ENCODE measurements around the gene TMEM63A.

The TMEM63A gene

GRCh38 chr1:225825078-225825477 lies 57.1 kb downstream of the TMEM63A start:
- no peaks in the 10 kb centered on the region for H3K36me3 ChIP-seq
- no peaks in the 10 kb centered on the region for H3K27me3 ChIP-seq
- TF ChIP-seq, protein P1, sequence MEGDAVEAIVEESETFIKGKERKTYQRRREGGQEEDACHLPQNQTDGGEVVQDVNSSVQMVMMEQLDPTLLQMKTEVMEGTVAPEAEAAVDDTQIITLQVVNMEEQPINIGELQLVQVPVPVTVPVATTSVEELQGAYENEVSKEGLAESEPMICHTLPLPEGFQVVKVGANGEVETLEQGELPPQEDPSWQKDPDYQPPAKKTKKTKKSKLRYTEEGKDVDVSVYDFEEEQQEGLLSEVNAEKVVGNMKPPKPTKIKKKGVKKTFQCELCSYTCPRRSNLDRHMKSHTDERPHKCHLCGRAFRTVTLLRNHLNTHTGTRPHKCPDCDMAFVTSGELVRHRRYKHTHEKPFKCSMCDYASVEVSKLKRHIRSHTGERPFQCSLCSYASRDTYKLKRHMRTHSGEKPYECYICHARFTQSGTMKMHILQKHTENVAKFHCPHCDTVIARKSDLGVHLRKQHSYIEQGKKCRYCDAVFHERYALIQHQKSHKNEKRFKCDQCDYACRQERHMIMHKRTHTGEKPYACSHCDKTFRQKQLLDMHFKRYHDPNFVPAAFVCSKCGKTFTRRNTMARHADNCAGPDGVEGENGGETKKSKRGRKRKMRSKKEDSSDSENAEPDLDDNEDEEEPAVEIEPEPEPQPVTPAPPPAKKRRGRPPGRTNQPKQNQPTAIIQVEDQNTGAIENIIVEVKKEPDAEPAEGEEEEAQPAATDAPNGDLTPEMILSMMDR (IDR thresholded peaks at IDR 0.05; ENCODE audit: low read depth, low read length) = no peak
- no peak for DNase-seq
- no peak overlapping the region for H3K4me3 ChIP-seq (ENCODE audit: low read depth, low read length)
- no peaks in the 10 kb centered on the region for H3K4me1 ChIP-seq
- H3K9me3 ChIP-seq = no peaks in the 10 kb centered on the region

- no peak for DNase-seq
- Histone ChIP-seq H3K27me3 (no peaks in the 10 kb centered on the region), H3K4me3 (ENCODE audit: low read depth, low read length) (no peak overlapping the region), H3K9me3 (no peaks in the 10 kb centered on the region), H3K4me1 (no peaks in the 10 kb centered on the region), H3K36me3 (no peaks in the 10 kb centered on the region)
- TF ChIP-seq, protein P1 (IDR thresholded peaks at IDR 0.05; ENCODE audit: low read depth, low read length) = no peak
Measured at GRCh38 chr1:225824533-225824941, 57.6 kb downstream of the TMEM63A start.

GRCh38 chr1:225823811-225824261 lies 58.3 kb downstream of the TMEM63A start:
- Histone ChIP-seq H3K27me3 (no peaks in the 10 kb centered on the region), H3K4me3 (ENCODE audit: low read depth, low read length) (no peak overlapping the region), H3K36me3 (no peaks in the 10 kb centered on the region), H3K9me3 (no peaks in the 10 kb centered on the region), H3K4me1 (no peaks in the 10 kb centered on the region)
- TF ChIP-seq, protein P1 (IDR thresholded peaks at IDR 0.05; ENCODE audit: low read depth, low read length) = no peak
- DNase-seq = no peak

GRCh38 chr1:225822655-225823403 lies 59.4 kb downstream of the TMEM63A start:
- no peaks in the 10 kb centered on the region for H3K27me3 ChIP-seq
- H3K9me3 ChIP-seq = no peaks in the 10 kb centered on the region
- H3K4me3 ChIP-seq (ENCODE audit: low read depth, low read length) = no peak overlapping the region
- TF ChIP-seq, protein P1 (IDR thresholded peaks at IDR 0.05; ENCODE audit: low read depth, low read length) = no peak
- DNase-seq = no peak
- no peaks in the 10 kb centered on the region for H3K36me3 ChIP-seq
- H3K4me1 ChIP-seq = peaks cover under 1% of the 10 kb centered on the region; the same call in 1 of the 2 replicates

- peaks cover 6% of the 10 kb centered on the region; the same call in 1 of the 2 replicates for H3K4me1 ChIP-seq
- H3K9me3 ChIP-seq = no peaks in the 10 kb centered on the region
- H3K4me3 ChIP-seq (ENCODE audit: low read depth, low read length) = no peak overlapping the region
- DNase-seq = no peak
- H3K36me3 ChIP-seq = no peaks in the 10 kb centered on the region
- no peaks in the 10 kb centered on the region for H3K27me3 ChIP-seq
- TF ChIP-seq, protein P1 (IDR thresholded peaks at IDR 0.05; ENCODE audit: low read depth, low read length) = no peak
Measured at GRCh38 chr1:225820522-225821120, 61.6 kb downstream of the TMEM63A start.
